Ramos (cell line): Measurements from ENCODE around the gene KIAA0319L.

Experiments
- in situ Hi-C: fragments of 300-500 bp; cut with MboI; formaldehyde crosslinking; loops from one replicate; pipeline ENCODE4 v1.14.3; 2022; ENCODE audit warnings: low sequenced_read_pairs; ENCODE audit not compliant: unreplicated experiment

KIAA0319L gene

GRCh38 chr1:35546614-35547013, 10.6 kb downstream of the KIAA0319L start:
- in situ Hi-C loops, result no loop called here

- in situ Hi-C loops, result no loop called here
These were observed 12.2 kb downstream of the KIAA0319L start for GRCh38 chr1:35544976-35545375.

DNA sequence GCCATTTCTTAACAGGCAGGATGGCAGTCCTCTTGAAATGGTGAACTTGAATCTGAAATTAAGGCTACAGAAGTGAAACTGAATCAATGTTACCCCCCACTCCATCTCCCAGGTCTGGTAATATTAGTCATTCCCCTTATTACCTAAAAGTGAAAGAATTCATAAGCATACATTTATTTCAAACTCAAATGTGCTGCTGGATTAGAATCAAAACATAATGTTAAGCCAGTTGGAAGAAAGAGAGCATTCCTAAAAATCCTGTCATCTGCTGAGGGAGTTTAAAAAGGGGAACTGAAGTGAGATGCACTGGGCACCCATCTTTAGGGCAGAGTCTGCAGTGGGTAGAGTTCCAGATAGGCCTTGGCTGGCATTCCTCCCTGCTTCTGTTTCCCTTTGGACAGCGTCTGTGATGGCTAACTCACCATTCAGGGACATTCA, 17.4 kb downstream of the KIAA0319L start:
- in situ Hi-C loops, result no loop called here

GRCh38 chr1:35539073-35539823, 18.0 kb downstream of the KIAA0319L start:
- in situ Hi-C loops, result no loop called here

DNA sequence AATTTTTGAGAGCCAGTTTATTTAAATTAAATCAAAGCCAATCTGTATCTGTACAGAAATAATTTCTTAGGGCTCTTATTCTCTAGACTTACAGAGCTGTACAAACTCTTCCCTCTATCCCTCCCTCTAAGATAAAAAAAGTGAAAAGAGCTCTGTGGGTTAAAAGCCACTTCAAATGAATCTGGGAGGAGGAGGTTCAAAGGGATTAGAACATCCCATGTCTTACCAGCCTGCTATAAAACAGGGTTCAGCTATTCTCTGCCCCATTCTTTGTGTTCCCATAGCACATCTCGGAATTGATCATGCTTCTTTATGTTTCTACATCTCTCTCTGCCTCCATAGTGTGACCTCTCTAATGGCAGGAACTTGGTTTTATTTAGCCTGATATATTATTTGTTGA, 19.4 kb downstream of the KIAA0319L start:
- in situ Hi-C loops, result no loop called here

- in situ Hi-C loops, result no loop called here
These were observed 20.5 kb downstream of the KIAA0319L start for GRCh38 chr1:35536556-35537162.

GRCh38 chr1:35535243-35535642, 22.0 kb downstream of the KIAA0319L start:
- in situ Hi-C loops, result no loop called here

- in situ Hi-C loops, result no loop called here
These were observed 23.6 kb downstream of the KIAA0319L start for GRCh38 chr1:35533586-35533985.

DNA sequence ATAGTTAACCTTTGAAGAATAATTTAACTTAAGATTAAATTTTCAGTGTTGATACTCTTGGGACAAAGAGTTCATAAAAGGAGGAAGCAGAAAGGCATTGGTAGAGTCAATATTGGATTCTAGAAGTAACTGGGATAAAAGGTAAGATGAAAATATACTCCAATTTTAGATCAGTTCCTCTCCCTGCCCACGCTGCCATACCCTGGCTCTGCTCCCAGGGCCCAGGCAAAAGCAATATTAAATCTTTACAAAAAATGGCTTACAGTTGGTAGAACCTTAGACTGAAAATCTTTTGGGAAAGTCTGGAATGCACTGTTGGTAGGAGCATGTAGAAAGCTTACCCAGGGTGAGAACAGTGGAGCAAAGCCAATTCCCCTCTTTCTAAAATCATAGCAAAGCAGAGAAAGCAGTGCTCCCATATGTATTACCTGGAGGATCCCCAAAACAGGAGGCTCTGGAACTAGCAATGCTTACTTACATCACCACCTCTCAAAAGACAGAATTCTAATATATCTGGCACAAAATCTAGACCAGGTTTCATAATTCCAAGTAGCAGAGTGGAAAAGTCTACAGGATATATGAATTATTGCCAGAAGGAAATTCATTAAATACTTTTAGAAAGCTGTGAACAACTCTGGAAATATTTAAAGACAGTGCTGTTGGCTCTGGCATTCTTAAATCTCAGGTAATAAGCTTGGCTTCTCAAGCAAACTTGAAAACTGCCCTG, 24.5 kb downstream of the KIAA0319L start:
- in situ Hi-C loops, result no loop called here

DNA sequence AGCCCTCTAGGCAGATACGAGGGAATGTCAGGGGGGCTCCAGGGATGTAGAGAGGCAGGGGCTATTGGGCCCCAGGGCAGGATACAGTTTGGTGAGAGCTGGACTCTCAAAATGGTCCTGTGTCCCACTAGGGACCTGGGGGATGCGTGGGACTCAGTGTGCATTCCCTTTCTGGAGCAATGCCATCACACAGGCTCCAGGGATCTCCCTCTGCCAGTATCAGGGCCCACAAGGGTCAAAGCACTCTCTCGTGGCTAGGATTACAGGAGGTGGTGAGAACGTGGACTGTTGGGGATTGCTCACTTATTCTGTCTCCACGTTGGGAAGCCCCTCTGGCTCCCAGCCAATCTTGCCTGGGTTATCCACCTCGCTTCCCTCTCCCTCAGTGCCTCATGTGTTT, 25.8 kb downstream of the KIAA0319L start:
- in situ Hi-C loops, result no loop called here

DNA sequence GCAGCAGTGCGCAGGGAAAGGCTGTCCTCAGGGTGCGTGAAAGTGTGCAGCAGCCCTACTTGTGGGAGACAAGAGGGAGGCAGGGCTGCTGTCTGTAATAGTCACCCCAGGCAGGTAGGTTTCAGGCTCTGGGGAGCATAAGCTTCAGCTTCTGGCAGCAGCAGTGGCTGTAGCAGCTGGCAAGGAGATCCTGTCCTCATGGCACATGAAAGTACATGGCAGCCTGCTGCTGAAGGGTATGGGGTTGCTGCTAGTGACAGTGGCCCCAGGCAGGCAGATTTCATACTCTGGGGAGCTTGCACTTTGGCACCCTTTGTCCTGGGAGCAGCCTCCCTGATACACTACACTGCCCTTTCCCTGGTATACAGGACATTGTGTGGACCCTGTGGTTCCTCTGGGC, 26.3 kb downstream of the KIAA0319L start:
- in situ Hi-C loops, result no loop called here

DNA sequence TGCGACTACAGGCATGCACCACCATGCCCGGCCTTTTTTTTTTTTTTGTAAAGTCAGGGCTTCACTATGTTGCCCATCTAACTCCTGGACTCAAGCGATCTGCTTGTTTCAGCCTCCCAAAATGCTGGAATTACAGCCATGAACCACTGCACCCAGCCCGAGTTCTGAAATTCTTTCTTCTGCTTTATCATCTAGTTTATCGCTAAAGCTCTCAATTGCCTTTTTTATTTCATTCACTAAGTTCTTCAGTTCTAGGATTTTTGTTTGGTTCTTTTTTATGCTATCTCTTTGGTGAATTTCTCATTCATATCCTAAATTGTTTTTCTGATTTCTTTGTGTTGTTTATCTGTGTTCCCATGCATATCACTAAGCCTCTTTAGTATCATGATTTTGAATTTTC, 27.0 kb downstream of the KIAA0319L start:
- in situ Hi-C loops, result no loop called here

DNA sequence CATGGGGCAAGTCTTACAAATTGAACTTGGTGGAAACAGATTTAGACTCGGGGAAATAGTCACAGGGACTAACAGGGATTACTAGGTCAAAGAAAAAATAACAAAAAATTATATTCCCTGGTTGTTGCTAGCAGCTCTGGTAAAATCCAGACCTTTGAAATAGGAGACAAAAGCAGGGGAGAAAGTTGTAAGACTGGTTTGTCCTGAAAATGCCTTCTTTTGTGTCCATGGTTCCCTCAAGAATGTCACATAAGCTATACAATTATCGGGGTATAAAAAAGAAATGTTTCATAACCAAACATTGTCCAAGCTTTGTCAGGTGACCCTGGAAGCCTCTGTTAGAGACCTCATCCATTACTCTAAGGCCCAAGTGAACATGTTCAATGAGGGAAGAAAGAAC, 33.1 kb downstream of the KIAA0319L start:
- in situ Hi-C loops, result no loop called here

GRCh38 chr1:35519432-35519831, 37.8 kb downstream of the KIAA0319L start:
- in situ Hi-C loops, result no loop called here

DNA sequence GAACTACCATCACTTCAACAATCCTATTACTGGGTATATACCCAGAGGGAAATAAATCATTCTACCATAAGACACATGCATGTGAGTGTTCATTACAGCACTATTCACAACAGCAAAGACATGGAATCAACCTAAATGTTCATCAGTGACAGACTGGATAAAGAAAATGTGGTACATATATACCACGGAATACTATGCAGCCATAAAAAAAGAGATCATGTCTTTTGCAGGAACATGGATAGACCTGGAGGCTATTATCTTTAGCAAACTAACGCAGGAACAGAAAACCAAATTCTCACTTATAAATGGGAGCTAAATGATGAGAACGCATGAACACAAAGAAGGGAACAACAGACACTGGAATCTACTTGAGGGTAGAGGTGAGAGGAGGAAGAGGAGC, 39.0 kb downstream of the KIAA0319L start:
- in situ Hi-C loops, result no loop called here

DNA sequence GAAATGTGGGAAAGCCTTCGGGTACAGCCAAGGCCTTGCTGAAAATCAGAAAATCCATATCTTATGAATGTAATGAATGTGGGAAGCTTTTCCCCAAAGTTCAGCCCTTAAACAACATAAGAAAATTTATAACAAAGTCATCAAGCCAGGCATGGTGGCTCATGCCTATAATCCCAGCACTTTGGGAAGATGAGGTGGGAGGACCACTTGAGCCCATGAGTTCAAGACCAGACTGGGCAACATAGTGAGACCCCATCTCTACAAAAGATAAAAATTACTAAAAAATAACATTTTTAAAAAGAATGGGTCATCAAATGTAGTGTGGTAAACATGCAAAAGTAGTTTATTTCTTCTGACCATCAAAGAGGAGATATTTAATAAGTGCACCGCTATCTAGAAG, 45.9 kb downstream of the KIAA0319L start:
- in situ Hi-C loops, result no loop called here

DNA sequence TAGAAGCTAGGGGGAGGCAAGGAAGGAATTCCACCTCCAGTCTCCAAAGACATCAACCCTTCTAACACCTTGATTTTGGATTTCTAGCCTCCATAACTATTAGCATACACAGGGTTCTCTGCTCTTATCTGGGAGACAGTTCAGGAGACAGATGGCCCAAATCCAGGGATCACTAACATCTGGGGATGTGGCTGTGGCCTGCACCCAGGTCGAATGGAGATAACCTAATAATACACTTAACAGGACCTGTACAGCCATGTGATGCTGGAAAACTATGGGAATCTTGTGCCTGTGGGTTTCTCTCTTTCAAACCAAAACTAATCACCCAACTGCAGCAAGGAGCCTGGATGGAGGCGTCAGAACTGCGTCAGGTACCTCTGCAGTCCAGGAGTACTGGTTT, 47.6 kb downstream of the KIAA0319L start:
- in situ Hi-C loops, result no loop called here

GRCh38 chr1:35507947-35508346, 49.3 kb downstream of the KIAA0319L start:
- in situ Hi-C loops, result no loop called here

- in situ Hi-C loops, result no loop called here
These were observed 50.0 kb downstream of the KIAA0319L start for GRCh38 chr1:35506960-35507912.
